ENCODE measurements around the gene ITPR1.

GRCh38 chr3:4534906-4535305, 41.8 kb downstream of the ITPR1 start:
- TF ChIP-seq EZH2 (IDR thresholded peaks at IDR 0.05; ENCODE audit: low read depth) = no peak
- TF ChIP-seq, protein P1, sequence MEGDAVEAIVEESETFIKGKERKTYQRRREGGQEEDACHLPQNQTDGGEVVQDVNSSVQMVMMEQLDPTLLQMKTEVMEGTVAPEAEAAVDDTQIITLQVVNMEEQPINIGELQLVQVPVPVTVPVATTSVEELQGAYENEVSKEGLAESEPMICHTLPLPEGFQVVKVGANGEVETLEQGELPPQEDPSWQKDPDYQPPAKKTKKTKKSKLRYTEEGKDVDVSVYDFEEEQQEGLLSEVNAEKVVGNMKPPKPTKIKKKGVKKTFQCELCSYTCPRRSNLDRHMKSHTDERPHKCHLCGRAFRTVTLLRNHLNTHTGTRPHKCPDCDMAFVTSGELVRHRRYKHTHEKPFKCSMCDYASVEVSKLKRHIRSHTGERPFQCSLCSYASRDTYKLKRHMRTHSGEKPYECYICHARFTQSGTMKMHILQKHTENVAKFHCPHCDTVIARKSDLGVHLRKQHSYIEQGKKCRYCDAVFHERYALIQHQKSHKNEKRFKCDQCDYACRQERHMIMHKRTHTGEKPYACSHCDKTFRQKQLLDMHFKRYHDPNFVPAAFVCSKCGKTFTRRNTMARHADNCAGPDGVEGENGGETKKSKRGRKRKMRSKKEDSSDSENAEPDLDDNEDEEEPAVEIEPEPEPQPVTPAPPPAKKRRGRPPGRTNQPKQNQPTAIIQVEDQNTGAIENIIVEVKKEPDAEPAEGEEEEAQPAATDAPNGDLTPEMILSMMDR (conservative IDR thresholded peaks at IDR 0.05) = no peak

Data from PC-9 (cell line).